T-helper 2 cell treated with Interferon-gamma antibody and Interleukin-4, amounts not matched to agents 5 μg/mL and 100 μg/mL, for 36 hours (primary cell): ENCODE measurements around the gene PLPP1.
"Not testable (repeated sequence)": the region's sequence is repeated elsewhere in the genome, so short reads cannot be mapped to it uniquely, and the experiment has no call there.

Experiments used
- DNase-seq: peaks from one replicate; pipeline ENCODE4 v3.0.0; 2021; ENCODE audit warnings: low spot score
- H3K27ac Mint-ChIP-seq: one replicate; pipeline ENCODE4 v1.8.0; 2021; ENCODE audit warnings: mild to moderate bottlenecking, mixed read lengths
- H3K27me3 Mint-ChIP-seq: one replicate; pipeline ENCODE4 v1.8.0; 2021; ENCODE audit warnings: low read depth, mixed read lengths
- H3K36me3 Mint-ChIP-seq: one replicate; pipeline ENCODE4 v1.8.0; 2021; ENCODE audit warnings: low read depth, mixed read lengths
- H3K4me1 Mint-ChIP-seq: one replicate; pipeline ENCODE4 v1.8.0; 2021; ENCODE audit warnings: low read depth, mixed read lengths
- H3K4me3 Mint-ChIP-seq: one replicate; pipeline ENCODE4 v1.8.0; 2022; ENCODE audit warnings: mild to moderate bottlenecking, moderate library complexity, mixed read lengths
- H3K9me3 Mint-ChIP-seq: one replicate; pipeline ENCODE4 v1.8.0; 2021; ENCODE audit warnings: mixed read lengths

The PLPP1 gene

DNA sequence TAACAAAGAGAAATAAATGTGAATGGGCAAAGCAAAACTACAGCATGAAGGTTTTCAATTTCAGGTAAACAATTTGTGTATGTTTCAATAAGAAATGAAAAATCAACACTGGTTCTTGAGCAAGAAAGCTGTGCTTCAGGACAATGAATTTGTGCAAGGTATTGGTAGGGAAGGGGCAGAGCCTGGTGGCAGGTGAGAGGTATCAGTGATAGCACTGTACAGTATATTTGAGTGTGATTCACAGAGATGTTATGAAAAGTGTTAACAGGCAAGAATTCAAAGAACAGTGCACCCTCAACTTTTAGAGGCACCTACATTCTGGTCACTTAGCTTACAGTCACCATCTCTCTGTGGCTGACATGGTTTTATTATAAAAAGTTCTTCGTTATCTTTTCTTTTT, 25.7 kb downstream of the PLPP1 start:
- no peak overlapping the region for H3K27ac Mint-ChIP-seq
- H3K4me3 Mint-ChIP-seq: no peak overlapping the region

GRCh38 chr5:55507574-55507973, 27.2 kb downstream of the PLPP1 start:
- H3K27me3 Mint-ChIP-seq: no peaks in the 10 kb centered on the region
- peaks cover 44% of the 10 kb centered on the region for H3K4me1 Mint-ChIP-seq
- no peak for DNase-seq
- H3K36me3 Mint-ChIP-seq: peaks cover 13% of the 10 kb centered on the region
- H3K4me3 Mint-ChIP-seq: no peak overlapping the region
- no peak overlapping the region for H3K27ac Mint-ChIP-seq
- no peaks in the 10 kb centered on the region for H3K9me3 Mint-ChIP-seq

More for the DNA sequence above, 25.7 kb downstream of the PLPP1 start:
- Mint-ChIP-seq H3K9me3 (no peaks in the 10 kb centered on the region), H3K4me1 (peaks cover 36% of the 10 kb centered on the region), H3K36me3 (peaks cover 10% of the 10 kb centered on the region), H3K27me3 (no peaks in the 10 kb centered on the region)
- DNase-seq: no peak

DNA sequence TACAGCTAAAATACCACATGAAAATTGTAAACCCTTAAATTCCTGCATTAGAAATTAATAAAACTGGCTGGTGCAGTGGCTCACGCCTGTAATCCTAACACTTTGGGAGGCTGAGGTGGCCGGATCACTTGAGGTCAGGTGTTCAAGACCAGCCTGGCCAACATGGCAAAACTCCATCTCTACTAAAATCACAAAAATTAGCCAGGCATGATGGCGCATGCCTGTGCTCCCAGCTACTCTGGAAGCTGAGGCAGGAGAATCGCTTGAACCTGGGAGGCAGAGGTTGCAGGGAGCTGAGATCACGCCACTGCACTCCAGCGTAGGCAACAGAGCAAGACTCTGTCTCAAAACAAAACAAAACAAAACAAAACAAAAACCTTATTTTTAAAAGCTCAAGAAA, 29.1 kb downstream of the PLPP1 start:
- H3K36me3 Mint-ChIP-seq, H3K27me3 Mint-ChIP-seq: not testable (repeated sequence)

DNA sequence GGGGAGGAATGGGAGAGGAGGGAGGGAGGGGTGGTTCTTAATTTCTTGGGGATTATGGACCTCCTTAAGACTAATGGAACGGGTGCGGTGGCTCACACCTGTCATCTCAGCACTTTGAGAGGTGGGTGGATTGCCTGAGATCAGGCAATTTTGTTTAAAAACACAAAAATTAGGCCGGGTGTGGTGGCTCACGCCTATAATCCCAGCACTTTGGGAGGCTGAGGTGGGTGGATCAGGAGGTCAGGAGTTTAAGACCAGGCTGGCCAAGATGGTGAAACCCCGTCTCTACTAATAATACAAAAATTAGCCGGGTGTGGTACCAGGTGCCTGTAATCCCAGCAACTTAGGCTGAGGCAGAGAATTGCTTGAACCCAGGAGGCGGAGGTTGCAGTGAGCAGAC, 30.8 kb downstream of the PLPP1 start:
- peaks cover 32% of the 10 kb centered on the region for H3K4me1 Mint-ChIP-seq
- not testable (repeated sequence) for H3K27ac Mint-ChIP-seq, H3K9me3 Mint-ChIP-seq, H3K27me3 Mint-ChIP-seq, H3K4me3 Mint-ChIP-seq, H3K36me3 Mint-ChIP-seq, DNase-seq

More for the DNA sequence above, 29.1 kb downstream of the PLPP1 start:
- H3K9me3 Mint-ChIP-seq, H3K4me3 Mint-ChIP-seq, H3K27ac Mint-ChIP-seq, DNase-seq: not testable (repeated sequence)
- H3K4me1 Mint-ChIP-seq: peaks cover 40% of the 10 kb centered on the region

DNA sequence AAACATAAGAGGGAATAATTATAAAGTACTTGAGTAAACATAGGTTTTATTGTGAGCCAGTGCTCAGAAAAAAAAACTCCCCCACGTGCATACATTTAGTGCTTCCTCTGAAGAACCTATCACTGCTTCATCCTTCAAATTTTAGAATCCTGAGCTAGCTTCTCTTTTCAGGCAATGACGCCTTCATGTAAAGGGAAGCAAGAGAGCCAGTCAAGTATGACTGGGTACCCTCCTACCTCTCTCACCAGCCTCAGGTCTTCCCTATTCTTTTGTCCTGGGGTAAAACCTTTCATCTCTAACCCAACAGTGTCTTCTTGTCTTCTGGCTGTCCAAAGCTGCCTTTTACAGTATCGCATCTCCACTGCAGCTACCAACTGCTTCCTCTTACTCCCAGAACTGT, 32.0 kb downstream of the PLPP1 start:
- Mint-ChIP-seq H3K36me3 (peaks cover 4% of the 10 kb centered on the region), H3K27me3 (no peaks in the 10 kb centered on the region), H3K27ac (no peak overlapping the region), H3K4me3 (no peak overlapping the region), H3K4me1 (peaks cover 28% of the 10 kb centered on the region), H3K9me3 (no peaks in the 10 kb centered on the region)
- DNase-seq: no peak

DNA sequence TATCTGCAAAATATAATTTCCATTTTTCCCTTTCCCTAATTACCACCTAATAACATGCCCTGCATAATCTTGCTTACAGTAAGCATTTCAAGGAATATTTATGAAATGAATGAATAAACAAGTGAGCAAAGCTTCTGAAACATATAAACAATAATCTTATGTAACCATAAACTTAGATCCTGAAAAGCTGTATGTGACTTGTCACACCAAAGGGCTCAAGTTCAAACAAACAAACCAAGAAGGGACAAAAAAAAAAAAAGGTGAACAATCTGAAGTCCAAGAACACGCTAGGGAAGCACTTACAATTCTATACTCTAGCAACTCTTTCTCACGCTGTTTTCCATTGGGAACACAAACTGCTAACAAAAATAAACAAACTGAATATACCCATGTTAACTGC, 36.3 kb downstream of the PLPP1 start:
- Mint-ChIP-seq H3K4me1 (peaks cover 13% of the 10 kb centered on the region), H3K27ac (no peak overlapping the region), H3K4me3 (no peak overlapping the region), H3K36me3 (peaks cover 4% of the 10 kb centered on the region), H3K9me3 (no peaks in the 10 kb centered on the region), H3K27me3 (no peaks in the 10 kb centered on the region)
- DNase-seq: no peak

DNA sequence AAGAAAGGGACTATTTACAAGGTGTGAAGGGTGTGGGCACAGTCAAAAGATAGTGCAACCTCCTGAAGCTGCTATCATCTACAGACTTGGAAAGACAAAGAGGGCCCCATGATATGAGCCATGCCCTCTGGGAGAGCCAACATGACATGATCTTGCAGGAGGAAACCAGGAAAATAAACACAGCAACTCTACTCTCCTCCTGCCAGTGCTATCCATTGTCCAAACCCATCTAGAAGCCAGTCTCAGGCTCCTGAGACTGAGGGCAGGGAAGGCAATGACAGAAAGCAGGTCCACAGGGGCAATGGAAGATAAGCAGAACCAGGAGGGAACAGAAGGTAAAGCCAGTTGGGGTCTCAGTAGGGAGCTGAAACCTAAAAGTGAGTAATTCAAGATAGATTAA, 37.1 kb downstream of the PLPP1 start:
- no peak overlapping the region for H3K27ac Mint-ChIP-seq
- H3K27me3 Mint-ChIP-seq: no peaks in the 10 kb centered on the region
- peaks cover 6% of the 10 kb centered on the region for H3K4me1 Mint-ChIP-seq
- H3K4me3 Mint-ChIP-seq: no peak overlapping the region
- DNase-seq: no peak
- H3K36me3 Mint-ChIP-seq: no peaks in the 10 kb centered on the region
- H3K9me3 Mint-ChIP-seq: no peaks in the 10 kb centered on the region

DNA sequence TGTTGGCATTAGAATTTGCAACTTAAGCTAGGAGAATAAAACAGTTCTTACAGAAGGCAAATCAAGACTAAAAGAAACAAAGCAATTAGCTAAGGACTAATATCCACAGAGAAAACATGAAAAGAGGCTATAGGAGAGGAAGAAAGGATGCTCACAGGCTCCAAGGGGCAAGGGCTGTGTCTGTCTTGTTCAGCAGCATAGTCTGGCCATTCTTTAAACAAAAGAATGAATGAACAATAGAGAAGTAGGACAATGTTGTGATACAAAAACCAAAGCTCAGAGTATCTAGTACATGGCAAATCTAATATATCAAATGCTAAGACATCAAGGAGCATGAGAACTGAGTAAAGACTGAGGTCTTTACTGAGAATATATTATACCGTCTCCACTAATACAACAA, 39.5 kb downstream of the PLPP1 start:
- no peak overlapping the region for H3K4me3 Mint-ChIP-seq
- no peaks in the 10 kb centered on the region for H3K27me3 Mint-ChIP-seq
- H3K9me3 Mint-ChIP-seq: no peaks in the 10 kb centered on the region
- peaks cover 9% of the 10 kb centered on the region for H3K36me3 Mint-ChIP-seq
- DNase-seq: no peak
- peaks cover 4% of the 10 kb centered on the region for H3K4me1 Mint-ChIP-seq
- no peak overlapping the region for H3K27ac Mint-ChIP-seq

- Mint-ChIP-seq H3K9me3 (no peaks in the 10 kb centered on the region), H3K4me3 (no peak overlapping the region), H3K27ac (no peak overlapping the region), H3K4me1 (peaks cover 4% of the 10 kb centered on the region), H3K27me3 (no peaks in the 10 kb centered on the region), H3K36me3 (peaks cover 13% of the 10 kb centered on the region)
- no peak for DNase-seq
Measured at GRCh38 chr5:55492449-55492848, 42.3 kb downstream of the PLPP1 start.

- no peaks in the 10 kb centered on the region for H3K27me3 Mint-ChIP-seq
- no peaks in the 10 kb centered on the region for H3K9me3 Mint-ChIP-seq
- no peak for DNase-seq
- H3K36me3 Mint-ChIP-seq: peaks cover 7% of the 10 kb centered on the region
- H3K4me3 Mint-ChIP-seq: no peak overlapping the region
- peaks cover 17% of the 10 kb centered on the region for H3K4me1 Mint-ChIP-seq
- H3K27ac Mint-ChIP-seq: no peak overlapping the region
Measured at GRCh38 chr5:55485073-55485472, 49.7 kb downstream of the PLPP1 start.

DNA sequence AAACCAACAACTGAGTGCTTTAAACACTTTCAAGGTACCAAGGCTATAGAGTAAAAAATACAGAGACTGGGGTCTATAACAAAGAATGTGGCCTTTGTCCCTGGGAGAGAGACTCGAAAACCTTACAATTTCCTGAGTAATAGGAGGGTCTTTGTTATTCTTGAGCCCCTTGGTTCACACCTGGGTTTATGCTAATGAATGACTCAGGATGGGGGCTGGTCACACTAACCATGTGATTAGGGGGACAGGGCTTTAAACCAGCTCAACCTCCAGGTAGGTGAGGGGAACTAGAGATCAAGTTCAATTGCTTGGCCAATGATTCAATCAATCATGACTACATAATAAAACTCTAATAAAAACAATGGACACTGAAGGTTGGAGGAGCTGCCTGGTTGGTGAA, 50.2 kb downstream of the PLPP1 start:
- H3K27ac Mint-ChIP-seq: no peak overlapping the region
- H3K4me1 Mint-ChIP-seq: peaks cover 23% of the 10 kb centered on the region
- no peaks in the 10 kb centered on the region for H3K9me3 Mint-ChIP-seq
- H3K27me3 Mint-ChIP-seq: no peaks in the 10 kb centered on the region
- no peak for DNase-seq
- peaks cover 4% of the 10 kb centered on the region for H3K36me3 Mint-ChIP-seq
- H3K4me3 Mint-ChIP-seq: no peak overlapping the region

- DNase-seq: no peak
- Mint-ChIP-seq H3K36me3 (peaks cover 3% of the 10 kb centered on the region), H3K27ac (no peak overlapping the region), H3K4me3 (no peak overlapping the region), H3K9me3 (no peaks in the 10 kb centered on the region), H3K4me1 (peaks cover 26% of the 10 kb centered on the region), H3K27me3 (no peaks in the 10 kb centered on the region)
Measured at GRCh38 chr5:55483885-55484284, 50.9 kb downstream of the PLPP1 start.

DNA sequence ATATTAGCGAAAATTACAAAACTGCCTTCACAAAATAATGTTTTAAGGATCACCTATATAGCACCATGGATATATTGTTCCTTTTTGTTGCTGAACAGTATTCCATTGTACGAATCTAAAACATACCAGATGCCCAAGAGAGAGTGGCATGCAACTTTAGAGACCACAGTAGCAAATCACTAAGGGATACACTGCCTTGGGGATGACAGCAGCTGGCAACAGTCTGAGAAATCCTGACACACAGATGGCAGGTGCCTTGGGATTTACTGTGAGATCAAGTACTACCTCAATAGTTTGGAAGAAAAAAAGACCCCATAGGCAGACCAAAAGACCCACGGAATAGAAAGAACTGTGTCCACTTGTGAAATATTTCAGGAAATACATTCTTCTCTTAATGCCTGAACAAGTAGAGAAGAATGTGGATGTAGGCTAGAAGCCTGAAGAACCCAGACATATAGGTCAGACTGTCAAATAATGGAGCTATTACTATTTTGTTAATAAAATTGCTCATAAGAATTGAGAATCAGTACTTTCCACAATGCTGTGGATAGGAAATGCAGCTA, 53.4 kb downstream of the PLPP1 start:
- Mint-ChIP-seq H3K27me3 (no peaks in the 10 kb centered on the region), H3K36me3 (peaks cover 3% of the 10 kb centered on the region), H3K4me3 (no peak overlapping the region), H3K4me1 (peaks cover 32% of the 10 kb centered on the region), H3K9me3 (no peaks in the 10 kb centered on the region), H3K27ac (no peak overlapping the region)
- DNase-seq: no peak

- peaks cover 32% of the 10 kb centered on the region for H3K4me1 Mint-ChIP-seq
Measured at GRCh38 chr5:55480781-55481180, 54.0 kb downstream of the PLPP1 start.

GRCh38 chr5:55472642-55473041, 62.1 kb downstream of the PLPP1 start:
- H3K4me3 Mint-ChIP-seq: no peak overlapping the region
- peak overlapping the region; percentile 73 for H3K27ac Mint-ChIP-seq
- H3K9me3 Mint-ChIP-seq: no peaks in the 10 kb centered on the region

More at GRCh38 chr5:55480781-55481180, 54.0 kb downstream of the PLPP1 start:
- Mint-ChIP-seq H3K27ac (no peak overlapping the region), H3K4me3 (peak overlapping the region; percentile 28), H3K27me3 (no peaks in the 10 kb centered on the region), H3K36me3 (peaks cover 3% of the 10 kb centered on the region), H3K9me3 (no peaks in the 10 kb centered on the region)
- DNase-seq: no peak

More at GRCh38 chr5:55472642-55473041, 62.1 kb downstream of the PLPP1 start:
- Mint-ChIP-seq H3K36me3 (peaks cover 10% of the 10 kb centered on the region), H3K27me3 (no peaks in the 10 kb centered on the region), H3K4me1 (peaks cover 16% of the 10 kb centered on the region)
- no peak for DNase-seq
